Occipital lobe (tissue), 2 donors: ENCODE data around the gene KLHL24. TPM values are rescaled to one million over a fixed set of nuclear protein-coding genes. Genes with fewer than 3 reads are reported as not detected.
A peak's percentile ranks its signal among the peaks of the same experiment; 100 is the strongest.
"Not testable (repeated sequence)": the region's sequence is repeated elsewhere in the genome, so short reads cannot be mapped to it uniquely, and the experiment has no call there.

ENCODE experiments used
- DNase-seq: peaks from one replicate; lab custom pipeline; 2025; lab: John Stamatoyannopoulos, UW
- total RNA-seq: library from RNA; depleted of rRNA; stranded (reverse); fragments of >200 nt; gene quantifications from one replicate; pipeline ENCODE4 v1.2.3, GENCODE V29; 2014

The KLHL24 gene
- total RNA-seq, 1 donor from 2014 or later: 299 TPM

DNA sequence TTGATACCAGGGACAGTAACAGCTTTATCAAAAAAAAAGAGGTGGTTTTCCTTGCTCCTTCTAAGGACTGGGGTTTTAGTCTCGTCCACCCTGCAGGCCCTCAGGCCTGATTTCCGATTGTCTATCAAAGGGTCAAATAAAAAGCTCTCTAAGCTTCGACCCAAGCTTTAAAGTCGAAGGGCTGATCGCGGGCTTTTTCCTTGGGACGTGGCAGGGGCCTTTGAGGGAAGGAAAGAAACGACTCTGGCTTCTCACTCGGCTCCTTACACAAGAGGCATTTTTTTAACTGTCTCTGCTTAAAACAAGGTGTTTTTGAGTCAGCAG lies 354 bp upstream of the KLHL24 start:
- no peak for DNase-seq

- DNase-seq: peak; percentile 96
These were observed 1.0 kb downstream of the KLHL24 start for GRCh38 chr3:183636221-183637105.

GRCh38 chr3:183637106-183637486 lies 1.7 kb downstream of the KLHL24 start:
- DNase-seq: no peak

DNA sequence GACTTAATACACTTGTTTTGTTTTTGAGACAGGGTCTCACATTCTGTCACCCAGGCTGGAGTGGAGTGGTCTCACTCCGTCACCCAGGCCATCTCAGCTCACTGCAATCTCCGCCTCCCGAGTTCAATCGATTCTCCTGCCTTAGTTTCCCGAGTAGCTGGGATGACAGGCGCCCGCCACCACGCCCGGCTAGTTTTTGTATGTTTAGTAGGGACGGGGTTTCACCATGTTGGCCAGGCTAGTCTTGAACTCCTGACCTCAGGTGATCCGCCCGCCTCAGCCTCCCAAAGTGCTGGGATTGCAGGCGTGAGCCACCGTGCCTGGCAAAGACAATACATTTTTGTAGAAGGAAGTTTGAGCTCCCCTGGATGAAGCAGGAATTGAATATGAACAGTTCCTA lies 2.2 kb downstream of the KLHL24 start:
- not testable (repeated sequence) for DNase-seq

DNA sequence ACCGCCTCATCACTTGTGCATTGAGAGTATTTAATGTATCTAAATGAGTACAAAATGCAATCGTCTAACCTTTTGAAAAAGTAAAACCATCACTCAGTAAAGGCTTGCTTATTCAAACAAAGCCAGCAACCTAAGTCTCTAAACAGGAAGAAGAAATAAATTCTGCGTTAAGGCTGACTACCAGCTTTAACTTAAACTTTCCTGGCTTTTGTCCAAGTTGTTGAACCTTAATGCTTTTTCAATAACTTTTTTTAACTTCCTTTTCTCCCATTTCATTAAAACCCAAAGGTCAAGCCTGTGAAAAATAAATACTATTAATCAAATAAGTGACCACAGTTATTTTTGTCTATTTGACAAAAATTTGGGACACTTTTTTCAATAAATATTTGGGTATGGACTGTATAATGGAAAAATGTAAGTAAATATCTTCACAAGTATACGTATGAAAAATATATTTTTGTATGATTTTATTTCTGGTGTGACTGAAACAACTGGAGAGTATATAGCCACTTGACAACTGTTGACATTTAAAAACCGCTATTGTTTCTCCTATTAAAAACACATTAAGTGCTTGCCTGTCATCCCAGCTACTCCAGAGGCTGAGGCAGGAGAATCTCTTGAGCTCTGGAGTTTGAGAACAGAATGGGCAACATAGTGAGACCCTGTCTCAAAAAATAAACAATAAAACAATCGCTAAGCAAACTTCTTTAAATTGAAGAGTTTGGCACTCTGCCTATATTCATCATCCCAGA lies 2.9 kb downstream of the KLHL24 start:
- DNase-seq: no peak

- not testable (repeated sequence) for DNase-seq
These were observed 5.2 kb downstream of the KLHL24 start for GRCh38 chr3:183640635-183641034.

- no peak for DNase-seq
These were observed 6.5 kb downstream of the KLHL24 start for GRCh38 chr3:183641882-183642281.

GRCh38 chr3:183644244-183644643 lies 8.8 kb downstream of the KLHL24 start:
- DNase-seq: no peak

GRCh38 chr3:183645254-183645653 lies 9.8 kb downstream of the KLHL24 start:
- DNase-seq: no peak

DNA sequence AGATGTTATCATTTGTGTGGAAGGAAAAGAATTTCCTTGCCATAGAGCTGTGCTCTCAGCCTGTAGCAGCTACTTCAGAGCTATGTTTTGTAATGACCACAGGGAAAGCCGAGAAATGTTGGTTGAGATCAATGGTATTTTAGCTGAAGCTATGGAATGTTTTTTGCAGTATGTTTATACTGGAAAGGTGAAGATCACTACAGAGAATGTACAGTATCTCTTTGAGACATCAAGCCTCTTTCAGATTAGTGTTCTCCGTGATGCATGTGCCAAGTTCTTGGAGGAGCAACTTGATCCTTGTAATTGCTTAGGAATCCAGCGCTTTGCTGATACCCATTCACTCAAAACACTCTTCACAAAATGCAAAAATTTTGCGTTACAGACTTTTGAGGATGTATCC lies 15.1 kb downstream of the KLHL24 start:
- no peak for DNase-seq

DNA sequence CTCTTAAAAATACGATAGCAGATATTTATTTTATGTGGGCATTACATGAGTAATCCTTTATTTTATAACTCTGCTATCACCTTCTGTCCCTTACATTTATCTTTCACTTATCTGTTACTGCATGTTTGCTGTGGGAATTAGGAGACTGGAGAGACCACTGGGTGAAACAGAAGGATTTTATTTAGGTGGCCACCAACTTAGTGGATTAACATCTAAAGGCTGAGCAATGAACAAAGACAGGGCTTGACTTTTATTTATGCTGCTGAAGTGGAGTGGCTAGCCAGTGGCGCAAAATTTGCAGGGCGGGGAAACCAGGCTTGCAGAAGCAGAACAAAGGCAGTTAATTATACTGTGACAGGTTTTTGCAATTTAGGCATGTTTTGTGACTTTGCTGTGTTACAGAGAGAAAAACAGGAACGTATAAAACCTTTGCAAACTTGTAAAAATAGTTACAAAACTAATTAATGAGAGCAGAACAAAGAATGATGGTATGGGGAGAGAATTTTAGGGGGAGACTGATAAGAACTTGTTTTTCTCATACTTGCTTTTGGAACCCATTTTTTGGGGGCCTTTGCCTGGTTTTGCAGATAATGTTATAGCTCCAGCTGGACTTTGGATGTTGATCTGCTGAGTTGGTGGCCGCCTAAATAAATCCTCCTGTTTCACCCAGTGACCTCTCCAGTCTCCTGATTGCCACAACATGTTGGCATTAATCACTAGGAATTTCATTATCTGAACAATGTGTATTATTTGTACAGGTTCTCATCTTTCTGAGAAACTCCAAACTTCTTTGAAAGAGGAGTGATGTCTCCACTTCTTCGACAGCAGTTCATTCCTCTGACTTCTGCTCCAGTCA lies 18.0 kb downstream of the KLHL24 start:
- DNase-seq: no peak

GRCh38 chr3:183654727-183655126 lies 19.3 kb downstream of the KLHL24 start:
- DNase-seq: no peak

GRCh38 chr3:183662099-183662498 lies 26.7 kb downstream of the KLHL24 start:
- DNase-seq: no peak

GRCh38 chr3:183664913-183665381 lies 29.5 kb downstream of the KLHL24 start:
- DNase-seq: no peak

DNA sequence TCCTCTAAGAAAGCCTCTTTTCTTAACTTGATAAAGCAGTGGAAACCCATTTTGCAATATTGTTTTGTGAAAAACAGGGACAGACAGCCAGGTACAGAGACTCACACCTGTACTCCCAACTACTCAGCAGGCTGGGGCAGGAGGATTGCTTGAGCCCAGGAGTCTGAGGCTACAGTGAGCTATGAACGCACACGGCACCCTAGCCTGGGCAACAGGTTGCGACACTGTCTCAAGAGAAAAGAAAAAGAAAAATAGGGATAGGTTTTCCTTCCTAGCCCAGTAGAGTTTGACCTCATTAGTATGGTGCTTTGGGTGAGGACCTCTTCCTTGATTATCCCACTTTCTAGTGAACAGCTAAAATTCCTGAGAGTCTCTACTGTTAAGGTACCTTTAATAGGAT lies 44.6 kb downstream of the KLHL24 start:
- no peak for DNase-seq

- DNase-seq: no peak
These were observed 52.3 kb downstream of the KLHL24 start for GRCh38 chr3:183687705-183688104.

DNA sequence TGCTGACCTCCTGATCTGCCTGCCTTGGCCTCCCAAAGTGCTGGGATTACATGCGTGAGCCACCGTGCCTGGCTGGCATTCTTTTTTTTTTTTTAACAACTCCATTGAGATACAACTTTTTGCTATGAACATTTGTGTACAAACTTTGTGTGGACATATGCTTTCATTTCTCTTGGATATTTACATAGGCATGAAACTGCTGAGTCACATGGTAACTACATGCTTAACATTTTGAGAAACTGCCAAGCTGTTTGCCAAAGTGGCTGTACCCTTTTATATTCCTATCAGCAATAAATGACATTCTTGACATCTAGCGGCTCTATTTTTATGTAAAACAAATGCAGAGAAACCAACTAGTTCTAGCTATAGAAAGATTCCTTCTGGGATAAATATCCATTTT lies 53.5 kb downstream of the KLHL24 start:
- no peak for DNase-seq

- DNase-seq: not testable (repeated sequence)
These were observed 54.2 kb downstream of the KLHL24 start for GRCh38 chr3:183689621-183690020.

DNA sequence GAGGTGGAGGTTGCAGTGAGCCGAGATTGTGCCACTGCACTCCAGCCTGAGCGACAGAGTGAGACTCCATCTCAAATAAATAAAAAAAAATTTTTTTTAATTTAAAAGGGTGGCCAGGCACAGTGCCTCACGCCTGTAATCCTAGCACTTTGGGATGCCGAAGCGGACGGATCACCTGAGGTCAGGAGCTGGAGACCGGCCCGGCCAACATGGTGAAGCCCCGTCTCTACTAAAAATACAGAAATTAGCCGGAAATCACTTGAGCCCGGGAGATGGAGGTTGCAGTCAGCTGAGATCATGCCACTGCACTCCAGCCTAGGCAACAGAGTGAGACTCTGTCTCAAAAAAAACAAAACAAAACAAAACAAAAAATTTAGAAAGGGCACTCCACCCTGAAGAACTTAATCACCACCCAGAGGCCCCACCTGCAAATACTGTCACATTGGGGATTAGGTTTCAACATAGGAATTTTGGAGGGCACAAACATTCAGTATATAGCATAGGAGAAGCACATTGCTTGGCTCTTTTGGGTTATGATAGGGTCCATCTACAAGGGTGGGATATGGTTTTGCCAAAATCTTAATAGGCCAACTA lies 55.1 kb downstream of the KLHL24 start:
- DNase-seq: no peak

- no peak for DNase-seq
These were observed 57.0 kb downstream of the KLHL24 start for GRCh38 chr3:183692436-183692835.

DNA sequence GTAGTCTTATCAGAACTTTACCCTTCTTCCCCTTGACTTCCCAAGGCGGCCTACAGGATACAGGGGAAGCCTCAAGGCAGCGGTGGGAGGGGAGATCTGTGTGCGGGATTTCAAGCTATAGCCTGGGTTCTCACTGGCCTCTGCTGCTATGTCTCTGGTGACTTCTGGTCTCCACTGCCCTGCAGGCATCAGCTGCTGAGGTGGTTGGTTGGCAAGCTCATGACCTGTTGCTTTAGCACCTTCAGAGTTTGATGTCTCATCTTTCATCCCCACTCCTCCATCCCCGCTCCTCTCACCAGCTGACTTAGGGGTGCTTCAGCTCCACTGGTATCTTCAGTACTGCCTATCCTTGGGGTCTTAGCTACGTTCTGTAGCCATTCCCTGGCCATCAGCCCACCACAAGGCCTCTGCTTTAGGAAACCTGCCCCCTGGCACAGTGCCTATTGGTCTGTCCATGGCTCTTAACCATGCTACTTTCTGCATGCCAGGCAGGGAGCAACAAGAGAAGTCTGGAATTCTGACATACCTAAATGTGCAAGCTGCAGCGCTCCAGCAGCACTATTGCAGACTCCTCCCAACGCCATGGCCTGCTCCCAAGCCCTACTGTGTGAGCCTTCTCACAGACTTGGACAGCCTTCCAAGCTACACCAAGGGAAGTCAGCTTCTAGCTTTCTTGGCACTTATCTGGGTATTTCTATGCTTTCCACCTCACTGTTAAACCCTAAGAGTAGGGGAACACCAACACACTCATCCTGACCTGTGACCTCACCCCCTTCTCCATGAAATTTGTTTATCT lies 60.3 kb downstream of the KLHL24 start:
- no peak for DNase-seq
